ENCODE results near the gene NSF. TPM values are rescaled to one million over a fixed set of nuclear protein-coding genes. Genes with fewer than 3 reads are reported as not detected.

NSF gene
- total RNA-seq, 4 donors from 2014 or later, result 15.6 to 22.9 (median 19.0) TPM

DNA sequence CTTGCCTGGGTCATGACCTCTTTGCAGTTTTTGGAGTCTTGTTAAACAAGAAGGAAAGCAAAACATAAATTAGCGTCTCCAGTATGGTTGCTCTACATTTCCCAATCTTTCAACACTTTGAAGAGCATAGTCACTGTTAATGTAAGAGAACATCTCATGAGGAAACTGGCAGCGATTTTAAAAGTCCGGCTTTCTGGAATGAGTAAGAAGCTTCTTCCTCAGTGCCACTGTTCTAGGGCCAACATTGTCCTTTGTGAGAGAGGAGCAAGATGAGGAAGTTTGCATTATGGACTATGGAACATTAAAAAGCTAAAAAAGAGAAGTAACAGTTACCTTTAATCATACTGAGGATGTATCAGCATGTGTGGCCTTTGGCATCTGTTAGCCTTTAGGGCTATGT lies 154.9 kb downstream of the NSF start:
- no peak for TF ChIP-seq POLR2A (IDR thresholded peaks at IDR 0.05)
- TF ChIP-seq POLR2AphosphoS5 (IDR thresholded peaks at IDR 0.05), result no peak
- TF ChIP-seq, protein P1, sequence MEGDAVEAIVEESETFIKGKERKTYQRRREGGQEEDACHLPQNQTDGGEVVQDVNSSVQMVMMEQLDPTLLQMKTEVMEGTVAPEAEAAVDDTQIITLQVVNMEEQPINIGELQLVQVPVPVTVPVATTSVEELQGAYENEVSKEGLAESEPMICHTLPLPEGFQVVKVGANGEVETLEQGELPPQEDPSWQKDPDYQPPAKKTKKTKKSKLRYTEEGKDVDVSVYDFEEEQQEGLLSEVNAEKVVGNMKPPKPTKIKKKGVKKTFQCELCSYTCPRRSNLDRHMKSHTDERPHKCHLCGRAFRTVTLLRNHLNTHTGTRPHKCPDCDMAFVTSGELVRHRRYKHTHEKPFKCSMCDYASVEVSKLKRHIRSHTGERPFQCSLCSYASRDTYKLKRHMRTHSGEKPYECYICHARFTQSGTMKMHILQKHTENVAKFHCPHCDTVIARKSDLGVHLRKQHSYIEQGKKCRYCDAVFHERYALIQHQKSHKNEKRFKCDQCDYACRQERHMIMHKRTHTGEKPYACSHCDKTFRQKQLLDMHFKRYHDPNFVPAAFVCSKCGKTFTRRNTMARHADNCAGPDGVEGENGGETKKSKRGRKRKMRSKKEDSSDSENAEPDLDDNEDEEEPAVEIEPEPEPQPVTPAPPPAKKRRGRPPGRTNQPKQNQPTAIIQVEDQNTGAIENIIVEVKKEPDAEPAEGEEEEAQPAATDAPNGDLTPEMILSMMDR (IDR thresholded peaks at IDR 0.05), result no peak
- TF ChIP-seq EP300 (IDR thresholded peaks at IDR 0.05), result no peak
- Histone ChIP-seq H3K4me3 (no peak overlapping the region), H3K9me3 (no peaks in the 10 kb centered on the region), H3K4me1 (no peaks in the 10 kb centered on the region), H3K27me3 (no peaks in the 10 kb centered on the region), H3K27ac (no peak overlapping the region), H3K36me3 (peaks cover 0 to 21% of the 10 kb centered on the region in 2 donors)
- 86 to 95% methylated on average over 3 of the region's 3 CpGs for WGBS, 2 donors (ENCODE audit: low coverage in 1 of 2)
- ATAC-seq, result no peak

DNA sequence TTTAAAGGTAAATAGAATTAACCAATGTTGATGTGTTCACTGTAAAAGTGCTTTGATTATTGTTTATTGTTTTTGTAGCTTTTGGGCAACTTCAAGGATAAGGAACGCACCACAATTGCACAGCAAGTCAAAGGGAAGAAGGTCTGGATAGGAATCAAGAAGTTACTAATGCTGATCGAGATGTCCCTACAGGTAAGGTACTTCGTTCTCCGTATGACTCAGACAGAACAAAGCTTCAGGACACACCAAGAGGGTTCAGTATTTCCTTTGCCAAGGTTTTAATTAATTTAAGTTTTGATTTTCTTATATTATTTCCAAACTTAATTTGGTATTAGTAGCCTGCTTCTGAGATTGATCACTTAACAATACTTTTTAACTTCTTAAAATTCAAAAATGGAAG lies 161.0 kb downstream of the NSF start:
- Histone ChIP-seq H3K36me3 (peaks cover 0 to 63% of the 10 kb centered on the region in 2 donors), H3K4me1 (no peaks in the 10 kb centered on the region), H3K27me3 (no peaks in the 10 kb centered on the region), H3K4me3 (no peak overlapping the region), H3K9me3 (no peaks in the 10 kb centered on the region), H3K27ac (no peak overlapping the region)
- no peak for ATAC-seq
- TF ChIP-seq, protein P1 (IDR thresholded peaks at IDR 0.05), result no peak
- TF ChIP-seq POLR2A (IDR thresholded peaks at IDR 0.05) (no peak), EP300 (IDR thresholded peaks at IDR 0.05) (no peak), POLR2AphosphoS5 (IDR thresholded peaks at IDR 0.05) (no peak)
- 88 to 92% methylated on average over 3 to 4 of the region's 4 CpGs for WGBS, 2 donors (ENCODE audit: low coverage in 1 of 2)

DNA sequence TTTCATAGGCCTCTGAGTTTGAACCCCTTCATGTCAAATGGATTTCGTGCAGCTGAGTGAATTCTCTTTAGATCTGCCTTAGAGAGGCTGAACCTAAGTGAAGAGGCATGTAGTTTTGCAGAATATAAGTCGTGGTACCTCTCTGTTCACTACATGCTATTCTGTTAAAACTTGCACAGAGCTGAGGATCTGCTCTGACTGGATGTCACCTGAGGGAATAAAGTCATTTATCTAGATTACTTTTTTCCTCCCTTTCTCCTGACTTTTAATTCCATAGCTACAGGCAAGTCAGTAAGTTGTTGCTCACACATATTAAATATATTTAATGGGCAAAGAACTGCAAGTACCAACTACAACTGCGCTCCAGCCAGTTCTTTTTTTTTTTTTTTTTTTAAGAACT lies 163.3 kb downstream of the NSF start:
- H3K27ac ChIP-seq, result no peak overlapping the region
- H3K4me1 ChIP-seq, result no peaks in the 10 kb centered on the region
- 78 to 90% methylated on average over 3 of the region's 3 CpGs for WGBS, 2 donors (ENCODE audit: low coverage in 1 of 2)
- no peaks in the 10 kb centered on the region for H3K27me3 ChIP-seq
- peaks cover 0 to 86% of the 10 kb centered on the region in 2 donors for H3K36me3 ChIP-seq
- TF ChIP-seq, protein P1 (IDR thresholded peaks at IDR 0.05), result no peak
- no peak for TF ChIP-seq POLR2AphosphoS5 (IDR thresholded peaks at IDR 0.05)
- no peak for TF ChIP-seq POLR2A (IDR thresholded peaks at IDR 0.05)
- no peak for TF ChIP-seq EP300 (IDR thresholded peaks at IDR 0.05)
- H3K4me3 ChIP-seq, result no peak overlapping the region
- ATAC-seq, result no peak
- H3K9me3 ChIP-seq, result no peaks in the 10 kb centered on the region

DNA sequence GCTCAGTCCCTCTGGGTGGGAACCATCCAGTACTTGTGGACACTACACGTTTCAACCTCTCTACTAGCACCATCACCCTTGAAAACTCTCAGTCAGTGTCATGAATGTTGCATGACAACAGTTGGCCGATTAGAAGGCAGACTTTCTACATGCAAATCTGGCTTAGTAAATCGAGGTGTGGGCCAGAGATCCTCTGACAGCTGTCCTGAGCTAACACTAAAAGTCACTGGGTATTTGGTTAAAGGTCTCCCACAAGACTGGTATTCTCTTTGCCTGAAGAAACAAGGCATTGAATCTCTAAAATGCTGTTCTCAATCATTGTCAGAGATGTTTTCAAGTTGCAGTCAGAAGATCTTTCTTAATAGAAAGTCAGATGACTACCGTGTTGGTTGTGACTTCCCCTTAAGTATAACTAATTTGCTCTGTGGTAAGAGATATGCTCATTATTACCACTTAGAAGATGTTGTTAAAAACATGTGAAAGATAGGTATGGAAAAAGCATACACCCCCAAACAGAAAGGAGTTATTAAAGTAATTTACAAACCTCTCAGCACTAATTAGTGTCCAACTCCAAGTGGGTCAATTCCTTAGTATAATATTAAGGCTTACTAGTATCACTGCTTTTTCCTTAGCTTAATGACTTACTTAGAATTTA lies 165.7 kb downstream of the NSF start:
- WGBS, 2 donors (ENCODE audit: low coverage in 1 of 2), result 75 to 82% methylated on average over 2 to 4 of the region's 4 CpGs

More for the DNA sequence above, 165.7 kb downstream of the NSF start:
- H3K4me1 ChIP-seq, result no peaks in the 10 kb centered on the region
- ATAC-seq, result no peak
- H3K27me3 ChIP-seq, result no peaks in the 10 kb centered on the region
- peaks cover 0 to 80% of the 10 kb centered on the region in 2 donors for H3K36me3 ChIP-seq
- no peak overlapping the region for H3K4me3 ChIP-seq
- no peaks in the 10 kb centered on the region for H3K9me3 ChIP-seq
- TF ChIP-seq POLR2A (IDR thresholded peaks at IDR 0.05), result no peak
- TF ChIP-seq POLR2AphosphoS5 (IDR thresholded peaks at IDR 0.05), result no peak
- TF ChIP-seq EP300 (IDR thresholded peaks at IDR 0.05), result no peak
- TF ChIP-seq, protein P1 (IDR thresholded peaks at IDR 0.05), result no peak
- no peak overlapping the region for H3K27ac ChIP-seq

Measured in gastroesophageal sphincter (tissue), 4 donors.